Measurements from ENCODE around the gene WDR82.

- TF ChIP-seq CTCF (IDR thresholded peaks at IDR 0.05; ENCODE audit: insufficient read depth, low read length): no peak
- TF ChIP-seq REST (IDR thresholded peaks at IDR 0.05; ENCODE audit: insufficient replicate concordance, low read depth): no peak
- no peak for TF ChIP-seq POLR2AphosphoS5 (IDR thresholded peaks at IDR 0.05; ENCODE audit: low read depth)
Measured at GRCh38 chr3:52279596-52279995, 1.1 kb upstream of the WDR82 start.
